ENCODE measurements around the gene ADIRF. TPM values are rescaled to one million over a fixed set of nuclear protein-coding genes. Genes with fewer than 3 reads are reported as not detected.
"Not testable (repeated sequence)": the region's sequence is repeated elsewhere in the genome, so short reads cannot be mapped to it uniquely, and the experiment has no call there.

ADIRF gene
- total RNA-seq, 1 donor from 2014 or later = 1.4 TPM

DNA sequence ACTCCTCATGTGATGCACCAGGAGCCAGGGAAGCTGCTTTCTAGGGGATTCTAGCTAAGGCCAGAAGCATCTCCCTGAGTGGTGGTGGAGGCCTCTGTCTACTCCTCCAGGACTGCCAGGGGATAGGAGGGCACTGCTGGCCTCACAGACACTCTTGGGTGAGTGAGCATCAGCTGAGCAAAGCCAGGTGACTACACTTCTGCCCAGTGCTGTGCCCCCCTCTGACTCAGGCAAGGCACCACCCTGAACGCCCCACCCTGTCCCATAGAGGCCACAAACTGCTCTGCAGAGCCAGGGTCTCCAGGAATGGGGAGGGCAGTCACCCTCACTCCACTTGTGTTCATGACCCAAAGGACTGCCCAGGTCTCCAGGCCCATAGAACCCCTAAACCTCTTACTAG, 51.2 kb downstream of the ADIRF start:
- H3K4me3 ChIP-seq (ENCODE audit: low read depth, low read length); DNase-seq (ENCODE audit: low read depth): not testable (repeated sequence)

DNA sequence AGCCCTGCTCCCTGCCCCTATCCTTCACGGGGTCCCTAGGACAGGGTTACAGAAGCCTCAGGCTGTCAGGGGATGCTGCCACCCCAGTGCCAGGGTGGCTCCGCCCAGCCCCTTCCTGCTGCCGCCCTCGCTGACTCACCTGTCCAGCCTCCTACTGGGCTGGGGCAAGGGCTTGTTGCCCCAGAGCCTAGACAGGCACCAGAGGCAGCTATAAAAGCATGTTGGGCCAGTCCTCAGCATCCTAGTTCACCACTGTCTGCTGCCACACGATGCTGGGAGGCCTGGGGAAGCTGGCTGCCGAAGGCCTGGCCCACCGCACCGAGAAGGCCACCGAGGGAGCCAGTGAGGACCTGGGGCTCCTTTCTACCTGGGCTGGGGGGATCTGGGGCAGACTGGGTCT, 51.8 kb downstream of the ADIRF start, which contains the start of gene FAM25A:
Gene FAM25A (plus strand): TSS at position 239 of the 400 bp plus-strand sequence. CDS start 31 bp downstream, at position 270.
- not testable (repeated sequence) for DNase-seq (ENCODE audit: low read depth); H3K4me3 ChIP-seq (ENCODE audit: low read depth, low read length)

Other genes starting within 250 kb of the ADIRF start
- gene BMPR1A, start 211.9 kb upstream of the ADIRF start, total RNA-seq = 15.5 and 22.4 TPM in 2 replicates
- gene MMRN2, start 10.9 kb upstream of the ADIRF start, total RNA-seq = 0.17 TPM in 1 of 2 replicates, not detected in the other
- gene SNCG, start 9.9 kb upstream of the ADIRF start, total RNA-seq = 3.1 and 30.0 TPM in 2 replicates
- gene FAM25A, start 51.8 kb downstream of the ADIRF start, total RNA-seq = not detected in 2 replicates
- 145 and 155 TPM in 2 replicates for gene GLUD1, start 126.4 kb downstream of the ADIRF start, total RNA-seq
- 14.3 and 36.0 TPM in 2 replicates for gene SHLD2, start 126.7 kb downstream of the ADIRF start, total RNA-seq